ENCODE results near the gene HPN.
"Not testable (repeated sequence)": the region's sequence is repeated elsewhere in the genome, so short reads cannot be mapped to it uniquely, and the experiment has no call there.

Gene HPN

DNA sequence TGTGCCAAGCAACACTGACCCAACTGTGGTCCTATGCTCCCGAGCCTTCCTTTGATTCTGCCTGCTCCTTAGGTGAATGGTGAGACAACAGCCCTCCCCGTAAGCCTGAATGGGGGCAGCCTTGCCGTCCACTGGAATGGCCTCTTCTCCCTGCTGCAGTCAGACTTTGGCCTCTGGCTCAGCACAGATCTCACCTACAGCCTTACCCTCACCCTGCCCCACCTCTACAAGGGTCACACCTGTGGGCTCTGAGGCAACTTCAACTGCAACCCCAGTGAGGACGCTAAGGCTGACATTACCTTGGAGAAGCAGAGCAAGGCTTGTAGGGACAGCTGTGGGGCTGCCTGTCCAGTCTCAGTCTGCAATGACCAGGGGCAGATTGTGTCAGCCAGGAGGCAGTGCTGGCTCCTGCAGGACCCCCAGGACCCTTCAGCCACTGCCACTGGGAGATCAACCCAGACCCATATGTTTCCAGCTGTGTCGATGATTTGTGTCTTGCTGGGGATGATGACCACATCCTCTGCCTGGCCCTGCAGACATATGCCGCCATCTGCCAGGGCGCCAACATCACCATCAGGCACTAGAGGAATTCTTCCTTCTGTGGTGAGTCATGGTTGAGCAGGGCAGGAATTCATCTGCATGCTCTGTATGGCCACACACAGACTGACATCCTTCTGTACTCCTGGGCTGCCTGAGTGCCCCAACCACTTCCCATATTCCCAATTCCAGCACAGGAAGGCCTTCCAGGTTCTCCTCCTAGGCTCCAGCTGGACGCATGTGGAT, 46.8 kb downstream of the HPN start:
- no peak for DNase-seq

DNA sequence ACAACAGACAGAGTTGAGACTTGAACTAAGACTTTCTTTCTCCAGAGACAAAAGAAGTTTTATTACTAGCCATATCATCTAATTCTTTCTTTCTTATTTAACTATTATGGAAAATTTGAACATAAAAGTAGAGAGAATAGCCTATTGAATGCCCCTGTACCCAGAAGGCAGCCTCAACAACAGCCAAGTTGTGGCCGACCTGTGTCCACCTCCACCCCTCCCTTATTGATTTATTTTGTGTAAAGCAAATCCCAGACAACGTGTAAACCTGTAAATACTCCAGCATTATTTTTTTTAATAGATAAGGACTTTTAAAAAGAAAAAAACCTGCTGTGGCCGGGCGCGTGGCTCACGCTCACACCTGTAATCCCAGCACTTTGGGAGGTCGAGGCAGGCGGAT, 48.0 kb downstream of the HPN start:
- no peak for DNase-seq

DNA sequence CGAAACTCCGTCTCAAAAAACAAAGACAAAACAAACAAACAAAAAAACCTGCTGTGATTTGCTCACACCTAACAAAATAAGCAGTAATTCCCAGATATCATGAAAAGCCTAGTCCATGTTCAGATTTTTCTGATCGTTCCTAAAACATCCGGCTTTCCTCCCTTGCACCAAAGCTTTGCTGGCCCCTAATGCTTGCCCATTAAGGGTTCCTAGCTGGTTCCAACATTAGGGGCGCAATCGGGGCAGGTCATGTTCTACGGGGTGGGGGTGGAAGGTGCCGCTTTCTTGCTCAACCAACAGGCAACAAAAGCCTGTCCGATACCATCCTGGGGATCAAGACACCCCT, 48.6 kb downstream of the HPN start:
- DNase-seq, result no peak

DNA sequence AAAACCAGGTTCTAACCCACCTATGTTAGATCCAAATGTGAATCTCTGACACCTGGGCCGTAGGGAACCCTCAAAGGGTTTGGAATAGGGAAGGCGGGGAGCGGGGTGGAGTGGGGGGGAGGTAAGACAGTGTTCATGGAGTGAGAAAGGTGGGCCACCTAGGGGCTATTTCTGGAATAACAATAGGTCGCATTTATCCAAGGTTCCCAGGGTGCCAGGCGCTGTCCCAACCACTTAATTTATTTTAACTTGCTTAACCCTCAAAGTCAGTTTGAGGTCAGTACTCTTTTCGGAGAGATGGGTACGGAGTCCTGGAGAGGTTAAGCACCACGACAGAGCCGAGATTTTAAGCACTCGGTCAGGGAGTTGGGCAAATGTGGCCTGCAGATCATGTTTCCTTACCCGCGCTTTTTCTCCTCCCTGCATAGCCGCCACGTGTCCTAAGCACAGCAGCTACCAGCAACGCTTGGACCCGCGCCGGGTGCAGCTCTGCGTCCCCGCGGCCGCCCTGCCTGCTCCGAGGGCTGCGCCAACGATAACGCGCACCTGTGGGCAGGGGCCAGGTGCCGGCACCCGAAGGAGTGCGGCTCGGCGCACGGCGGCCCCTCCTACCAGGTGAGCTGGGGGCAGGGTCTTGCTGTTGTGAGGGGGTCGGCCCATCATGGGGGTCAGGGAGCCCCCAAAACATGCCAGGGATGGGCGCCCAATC, 49.1 kb downstream of the HPN start:
- peak; percentile 22 for DNase-seq

DNA sequence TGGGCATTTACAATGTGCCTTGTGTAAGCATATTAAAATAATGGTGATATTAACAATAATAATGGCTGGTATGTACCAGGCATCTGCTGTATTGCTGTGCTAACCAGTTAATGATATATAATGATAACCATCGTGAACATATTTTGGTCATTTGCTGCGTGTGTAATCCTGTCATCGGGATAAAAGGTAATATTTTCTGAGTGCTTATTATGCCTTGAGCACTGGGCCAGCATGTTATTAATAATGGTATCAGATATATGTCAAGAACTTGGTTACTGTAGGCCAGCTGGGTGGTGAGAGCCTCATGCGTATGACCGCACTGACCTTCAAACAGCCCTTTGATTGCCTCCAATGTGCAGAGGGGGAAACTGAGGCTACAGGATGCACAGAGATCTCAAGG, 51.9 kb downstream of the HPN start:
- DNase-seq, result no peak

DNA sequence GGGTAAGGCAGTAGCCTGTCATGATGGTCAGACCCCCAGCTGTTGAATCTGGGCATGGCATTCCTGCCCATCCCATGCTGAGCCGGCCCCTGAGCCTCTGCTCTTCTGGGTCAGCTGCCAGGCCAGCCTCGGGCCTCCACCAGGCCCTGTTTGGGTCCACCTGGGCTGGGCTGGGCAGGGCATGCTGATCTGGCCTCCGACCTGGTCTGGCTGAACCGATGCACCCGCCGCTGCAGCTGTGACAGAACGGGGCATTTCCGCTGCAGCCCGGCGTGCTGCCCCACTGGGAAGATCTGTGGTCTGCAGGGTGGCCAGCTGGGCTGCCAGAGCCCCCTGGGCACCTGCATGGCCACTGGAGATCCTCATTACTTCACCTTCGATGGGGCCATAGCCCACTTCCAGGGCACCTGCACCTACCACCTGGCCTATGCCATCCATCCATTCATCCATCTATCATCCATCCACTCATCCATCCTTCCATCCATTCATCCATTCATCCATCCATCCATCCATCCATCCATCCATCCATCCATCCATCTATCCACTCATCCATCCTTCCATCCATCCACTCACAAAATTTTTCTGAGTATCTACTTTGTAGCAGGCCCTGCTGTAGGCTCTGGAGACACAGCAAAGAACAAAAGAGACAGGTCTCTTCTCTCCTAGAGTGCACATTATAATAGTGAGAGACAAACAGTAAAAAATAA, 52.6 kb downstream of the HPN start:
- no peak for DNase-seq

DNA sequence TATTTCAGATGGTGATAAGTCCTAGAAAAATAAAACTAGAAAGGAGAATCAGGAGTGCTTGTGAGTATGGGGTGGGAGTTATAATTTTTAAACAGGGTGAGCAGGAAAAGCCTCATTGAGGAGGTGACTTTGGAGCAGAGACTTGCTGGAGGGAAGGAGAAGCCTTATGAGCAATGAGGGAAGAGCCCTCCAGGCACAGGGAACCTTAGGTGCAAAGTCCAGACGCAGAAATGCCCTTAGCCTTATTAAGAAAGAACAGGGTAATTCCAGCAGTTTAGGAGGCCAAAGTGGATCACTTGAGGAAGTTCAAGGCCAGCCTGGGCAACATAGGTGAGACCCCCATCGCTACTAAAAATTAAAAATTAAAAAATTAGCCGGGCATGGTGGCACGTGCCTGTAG, 53.1 kb downstream of the HPN start:
- DNase-seq, result no peak

DNA sequence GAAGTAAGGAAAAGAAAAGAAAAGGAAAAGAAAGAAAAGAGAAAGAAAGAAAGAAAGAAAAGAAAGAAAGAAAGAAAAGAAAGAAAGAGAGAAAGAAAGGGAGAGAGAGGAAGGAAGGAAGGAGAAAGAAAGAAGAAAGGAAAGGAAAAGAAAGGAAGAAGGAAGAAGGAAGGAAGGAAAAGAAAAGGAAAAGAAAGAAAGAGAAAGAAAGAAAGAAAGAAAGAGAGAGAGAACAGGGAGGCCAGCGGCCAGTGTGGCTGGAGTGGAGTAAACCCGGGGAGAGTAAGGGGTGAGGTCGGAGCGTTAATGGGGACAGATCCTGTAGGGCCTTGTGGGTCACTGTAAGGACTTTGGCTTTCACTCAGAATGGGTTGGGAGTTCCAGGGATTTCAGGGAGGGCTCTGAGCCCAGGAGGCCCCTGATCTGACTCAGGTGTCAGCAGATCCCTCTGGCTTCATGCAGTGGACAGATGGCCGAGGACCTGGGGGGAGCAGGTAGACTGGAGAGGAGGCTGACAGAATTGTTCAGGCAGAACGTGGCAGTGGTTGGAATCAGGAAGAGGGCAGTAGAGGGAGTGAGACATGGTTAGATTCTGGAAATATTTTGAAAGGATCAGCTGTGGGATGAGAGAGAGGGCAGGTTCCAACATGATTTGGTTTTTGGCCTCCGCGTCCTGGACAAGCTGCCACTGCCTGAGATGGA, 54.3 kb downstream of the HPN start:
- DNase-seq, result no peak

DNA sequence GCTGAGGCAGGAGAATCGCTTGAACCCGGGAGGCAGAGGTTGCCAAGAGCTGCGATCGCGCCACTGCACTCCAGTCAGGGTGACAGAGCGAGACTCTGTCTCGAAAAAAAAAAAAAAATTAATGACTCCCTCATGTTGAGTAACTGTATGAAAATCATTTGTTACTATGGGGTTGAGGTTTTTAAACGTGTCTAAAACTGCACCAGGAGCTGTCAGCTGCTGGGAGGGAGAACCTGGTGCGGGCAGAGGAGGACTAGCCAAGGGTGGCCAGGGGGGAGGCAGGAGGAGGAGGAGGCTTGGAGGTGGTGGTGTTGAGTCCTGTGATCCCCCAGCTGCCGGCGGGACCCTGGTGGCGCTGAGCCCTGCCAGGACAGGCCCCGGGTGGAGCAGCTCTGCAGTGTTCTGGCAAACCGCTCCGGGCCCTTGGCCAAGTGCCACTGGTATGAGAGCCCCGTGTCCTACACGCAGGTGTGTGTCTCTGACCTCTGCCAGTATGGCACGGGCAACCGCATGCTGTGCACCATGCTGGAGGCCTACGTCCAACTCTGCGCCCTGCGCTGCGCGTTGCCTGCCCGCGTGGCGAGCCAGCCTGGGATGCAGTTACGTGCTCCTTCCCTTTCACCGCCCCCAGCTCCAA, 57.0 kb downstream of the HPN start:
- DNase-seq, result no peak

DNA sequence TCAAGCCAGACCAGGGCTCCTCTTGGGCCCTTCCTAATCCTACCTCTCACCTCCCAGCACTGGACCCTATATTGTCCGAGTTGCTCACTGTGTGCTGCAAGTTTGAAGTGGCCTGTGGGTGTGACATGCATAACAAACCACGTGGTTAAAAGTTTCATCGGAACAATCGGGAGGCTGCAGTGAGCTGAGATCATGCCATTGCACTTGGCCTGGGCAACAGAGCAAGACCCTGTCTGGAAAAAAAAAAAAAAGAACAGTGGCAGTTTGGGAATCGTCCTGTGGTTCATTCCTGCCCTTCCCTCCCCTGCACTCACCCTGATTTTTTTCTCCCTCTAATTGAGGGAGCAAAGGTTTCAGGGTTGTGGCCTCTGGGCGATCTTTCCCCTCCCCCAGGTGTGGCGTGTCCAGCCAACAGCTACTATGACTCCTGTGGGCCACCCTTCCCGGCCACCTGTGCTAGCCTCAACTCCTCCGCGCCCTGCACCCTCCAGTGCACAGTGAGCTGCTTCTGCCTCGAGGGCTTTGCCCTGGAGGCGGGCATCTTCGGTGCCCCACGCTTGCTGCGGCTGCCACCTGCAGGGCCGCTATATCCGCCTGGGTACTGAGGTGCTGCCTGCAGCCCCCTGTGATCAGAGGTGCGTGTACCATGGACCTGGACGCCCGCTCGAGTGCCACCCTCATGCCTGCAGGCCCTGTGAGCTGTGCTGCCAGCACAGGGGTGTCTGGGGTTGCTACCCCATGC, 57.8 kb downstream of the HPN start:
- DNase-seq, result no peak

DNA sequence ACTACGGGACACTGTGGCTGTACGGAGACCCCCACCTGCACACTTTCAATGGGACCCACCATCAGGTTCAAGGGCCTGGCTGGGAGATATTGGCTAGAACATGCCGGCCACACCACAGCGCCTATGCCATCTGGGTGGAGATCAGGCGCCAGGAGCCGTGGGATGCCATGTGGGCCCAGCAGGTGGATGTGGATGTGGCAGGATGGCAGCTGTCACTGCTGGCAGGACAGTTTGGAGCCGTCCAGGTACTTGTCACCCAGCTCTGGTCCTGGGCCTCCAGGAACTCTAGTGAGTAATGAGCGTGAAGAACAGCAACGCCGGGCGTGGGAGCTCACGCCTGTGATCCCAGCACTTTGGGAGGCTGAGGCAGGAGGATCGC, 58.4 kb downstream of the HPN start:
- no peak for DNase-seq

DNA sequence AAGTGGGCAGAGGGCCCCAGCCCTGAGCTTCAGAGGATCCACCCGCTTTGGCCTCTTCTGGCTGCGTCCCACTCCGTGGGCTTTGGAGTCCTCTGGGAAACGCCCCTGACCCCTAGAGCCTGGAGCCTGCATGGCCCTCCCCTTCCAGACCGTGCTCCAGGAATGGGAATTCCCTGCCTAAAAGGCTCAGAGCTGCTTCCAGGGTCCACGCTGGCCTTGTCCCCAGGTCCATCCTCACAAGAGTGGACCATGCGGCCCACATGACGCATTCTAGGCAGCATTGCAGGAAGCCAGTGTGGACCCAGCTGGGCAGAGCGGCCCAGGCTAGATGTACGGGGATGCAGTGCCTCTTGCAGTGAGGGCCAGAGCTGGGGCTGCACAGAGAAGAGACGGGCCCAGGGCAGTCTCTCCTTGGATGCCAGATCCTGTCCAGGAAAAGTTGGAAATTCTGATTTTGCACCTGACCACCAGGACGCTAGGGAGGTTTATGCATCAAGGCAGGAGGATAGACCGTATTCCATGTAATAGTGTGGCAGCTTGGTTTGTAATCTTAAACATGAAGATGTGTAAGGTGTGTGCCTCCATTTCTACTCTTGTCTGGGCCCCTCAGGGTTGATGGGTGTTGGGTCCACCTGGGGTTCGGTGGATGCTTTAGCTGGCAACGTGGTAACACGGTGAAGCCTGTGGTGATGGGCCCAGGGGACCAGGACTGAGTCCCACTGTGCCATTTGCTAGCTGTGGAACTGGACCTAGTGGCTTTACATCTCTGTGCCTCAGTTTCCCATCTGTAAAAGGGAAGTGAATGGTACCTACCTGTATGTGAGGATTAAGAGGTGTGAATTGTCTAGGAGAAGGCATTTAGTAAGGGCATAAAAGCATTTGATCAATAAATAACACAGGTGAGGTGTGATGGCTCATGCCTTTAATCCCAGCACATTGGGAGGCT, 59.3 kb downstream of the HPN start:
- no peak for DNase-seq

DNA sequence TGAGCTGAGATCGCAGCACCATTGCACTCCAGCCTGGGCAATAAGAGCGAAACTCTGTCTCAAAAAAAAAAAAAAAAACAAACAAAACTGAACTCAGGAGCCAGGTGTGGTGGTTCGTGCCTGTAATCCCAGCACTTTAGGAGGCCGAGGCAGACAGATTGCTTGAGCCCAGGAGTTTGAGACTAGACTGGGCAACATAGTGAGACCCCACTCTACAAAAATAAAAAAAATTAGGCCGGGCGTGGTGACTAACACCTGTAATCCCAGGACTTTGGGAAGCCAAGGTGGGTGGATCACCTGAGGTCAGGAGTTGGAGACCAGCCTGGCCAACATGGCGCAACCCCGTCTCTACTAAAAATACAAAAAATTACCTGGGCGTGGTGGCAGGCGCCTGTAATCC, 60.4 kb downstream of the HPN start:
- DNase-seq, result not testable (repeated sequence)

DNA sequence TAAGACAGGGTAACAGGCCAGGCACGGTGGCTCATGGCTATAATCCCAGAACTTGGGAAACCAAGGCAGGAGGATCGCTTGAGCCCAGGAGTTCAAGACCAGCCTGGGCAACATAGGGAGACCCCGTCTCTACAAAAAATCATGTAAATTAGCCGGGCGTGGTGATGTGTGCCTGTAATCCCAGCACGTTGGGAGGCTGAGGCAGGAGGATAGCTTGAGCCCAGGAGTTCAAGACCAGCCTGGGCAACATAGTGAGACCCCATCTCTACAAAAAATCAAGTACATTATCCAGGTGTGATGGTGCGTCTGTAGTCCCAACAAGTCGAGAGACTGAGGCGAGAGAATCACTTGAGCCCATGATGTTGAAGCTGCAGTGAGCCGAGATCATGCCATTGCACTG, 62.1 kb downstream of the HPN start:
- not testable (repeated sequence) for DNase-seq

DNA sequence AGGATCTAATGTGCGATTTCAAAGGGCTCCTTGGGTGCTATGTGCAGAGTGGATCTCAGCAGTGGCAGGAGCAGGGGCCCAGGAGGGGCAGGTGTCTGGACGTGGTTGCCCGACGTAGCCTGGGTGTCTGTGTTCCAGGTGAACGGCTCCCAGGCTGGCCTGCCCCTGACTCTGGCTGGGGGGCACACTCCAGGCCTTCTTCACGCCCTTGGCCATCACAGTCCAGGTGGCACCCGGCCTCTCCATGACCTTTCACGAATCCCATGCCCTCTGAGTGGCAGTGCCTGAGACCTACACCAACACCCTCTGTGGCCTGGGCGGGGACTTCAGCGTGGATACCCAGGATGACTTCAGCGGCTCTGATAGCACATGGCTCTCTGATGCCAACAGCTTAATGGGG, 62.8 kb downstream of the HPN start:
- DNase-seq, result no peak

DNA sequence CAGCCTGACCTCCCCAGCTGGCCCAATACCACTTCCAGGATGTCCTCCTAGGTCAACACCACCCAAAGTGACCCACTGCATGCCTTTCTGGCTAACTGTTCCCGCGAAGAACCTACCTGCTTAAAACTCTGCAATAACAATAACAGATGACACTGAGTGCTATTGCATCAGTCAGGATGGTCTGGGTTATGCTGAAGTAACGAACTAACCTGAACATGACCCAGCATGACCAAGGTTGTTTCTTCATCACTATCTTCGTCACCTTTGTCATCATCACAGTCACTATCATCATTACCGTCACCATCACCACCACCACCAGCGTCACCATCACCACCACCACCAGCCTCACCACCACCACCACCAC, 63.5 kb downstream of the HPN start:
- DNase-seq, result no peak

DNA sequence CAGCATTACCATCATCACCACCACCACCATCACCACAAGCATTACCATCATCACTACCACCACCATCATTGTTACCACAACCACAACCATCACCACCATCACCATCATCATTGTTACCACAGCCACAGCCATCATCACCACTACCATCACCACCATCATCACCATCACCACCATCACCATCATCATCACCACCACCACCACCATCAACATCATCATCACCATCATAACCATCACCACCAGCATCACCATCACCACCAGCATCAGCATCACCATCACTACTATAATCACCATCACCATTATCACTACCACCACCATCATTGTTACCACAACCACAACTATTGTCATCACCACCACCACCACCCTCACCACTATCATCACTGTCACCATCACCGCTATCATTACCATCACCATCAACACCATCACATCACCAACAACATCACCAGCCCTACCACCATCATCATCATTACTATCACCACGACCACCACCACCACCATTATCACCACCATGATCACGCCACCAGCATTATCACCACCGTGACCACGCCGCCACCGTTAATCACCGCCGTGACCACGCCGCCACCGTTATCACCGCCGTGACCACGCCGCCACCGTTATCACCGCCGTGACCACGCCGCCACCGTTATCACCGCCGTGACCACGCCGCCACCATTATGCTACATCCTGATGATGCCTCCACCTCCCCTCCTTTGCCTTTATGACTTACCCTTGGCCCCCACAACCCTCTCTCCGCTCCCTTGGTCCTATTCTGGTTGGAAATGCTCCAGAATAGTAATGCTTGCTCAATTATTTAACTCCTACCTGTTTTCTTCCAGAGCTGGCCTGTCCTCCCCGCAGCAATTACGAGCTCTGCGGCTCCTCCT, 64.1 kb downstream of the HPN start:
- DNase-seq, result no peak

DNA sequence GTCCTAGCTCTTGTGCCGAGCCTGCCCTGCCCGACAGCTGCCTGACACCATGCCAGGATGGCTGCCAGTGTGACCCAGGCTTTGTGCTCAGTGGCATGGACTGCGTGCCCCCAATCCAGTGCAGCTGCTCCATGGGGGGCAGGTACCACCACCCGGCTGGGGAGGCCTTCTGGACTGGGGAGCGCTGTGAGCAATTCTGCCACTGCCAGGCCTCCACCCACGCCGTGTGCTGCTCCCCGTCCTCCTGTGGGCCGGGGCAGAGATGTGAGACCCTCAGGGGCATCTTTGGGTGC, 64.7 kb downstream of the HPN start:
- DNase-seq, result no peak

DNA sequence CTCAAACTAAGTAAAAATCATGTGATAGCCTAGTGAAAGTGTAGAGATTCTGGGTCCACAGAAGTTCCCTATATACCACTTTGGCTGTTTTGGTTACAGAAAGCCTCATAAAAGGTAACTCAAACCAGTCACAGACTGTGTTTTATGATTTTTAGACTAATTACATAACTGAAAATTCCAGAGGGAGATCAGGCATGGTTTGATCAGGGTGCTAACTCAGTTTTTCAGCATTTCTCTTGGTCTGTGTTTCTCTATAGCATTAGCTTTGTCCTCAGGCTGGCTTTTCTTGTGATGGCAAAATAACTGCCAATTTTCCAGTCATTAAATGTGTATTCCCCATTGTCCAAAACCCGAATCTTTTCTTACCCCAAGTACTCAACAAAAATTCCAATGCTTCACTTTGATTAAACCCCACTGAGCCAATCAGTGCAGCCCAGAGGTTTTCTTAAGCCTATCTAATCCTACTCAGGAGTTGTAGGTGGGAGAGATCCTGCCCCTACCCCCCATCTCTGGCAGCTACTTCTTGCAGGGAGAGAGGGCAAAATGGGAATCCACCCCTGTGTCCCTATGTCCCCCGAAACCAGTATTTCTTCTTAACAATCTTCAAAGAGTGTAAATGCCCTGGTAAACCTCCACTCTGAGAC, 65.5 kb downstream of the HPN start:
- DNase-seq, result no peak

DNA sequence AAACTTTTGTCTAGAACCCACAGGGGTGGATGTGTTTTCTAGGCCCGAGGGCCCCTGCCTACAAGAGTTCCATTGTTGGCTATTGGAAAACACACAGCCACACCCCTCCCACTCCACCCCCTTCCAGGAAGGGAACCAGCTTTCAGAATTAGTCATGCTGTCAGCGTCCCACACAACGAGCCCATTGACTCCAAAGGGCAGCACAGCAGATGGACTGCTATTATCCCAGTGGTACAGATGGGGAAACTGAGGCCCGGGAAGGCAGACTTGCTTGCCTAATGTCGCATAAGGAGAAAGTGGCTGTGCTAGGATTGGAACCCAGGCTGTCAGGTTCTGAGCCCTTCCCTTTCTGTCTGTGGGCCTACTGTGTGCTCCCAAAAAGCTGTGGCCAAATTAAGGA, 66.0 kb downstream of the HPN start:
- DNase-seq, result no peak

Data from NCI-H774 (cell line).